Measurements from ENCODE around the gene ECM2.

DNA sequence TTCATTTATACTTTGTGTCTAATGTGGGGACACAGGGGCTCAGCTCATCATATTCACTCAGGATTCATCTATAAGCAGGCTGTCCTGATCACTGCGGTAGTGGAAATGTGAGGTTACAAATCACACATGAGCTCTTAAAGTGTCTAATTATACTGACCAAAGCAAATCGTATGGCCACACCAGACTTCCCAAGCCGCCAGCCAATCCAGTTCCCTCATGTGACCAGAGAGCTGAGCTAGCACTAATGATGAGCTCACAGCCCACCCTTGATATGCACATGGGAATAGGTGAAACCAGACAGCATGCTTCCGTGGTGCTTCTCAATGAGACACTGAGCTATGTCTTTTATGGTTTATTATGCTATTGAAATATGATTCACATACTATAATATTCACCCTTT is 17.6 kb downstream of the ECM2 start:
- TF ChIP-seq CTCF (IDR thresholded peaks at IDR 0.05; ENCODE audit: low read depth, low read length, poor library complexity, severe bottlenecking) (no peak), EZH2phosphoT487 (IDR thresholded peaks at IDR 0.05; ENCODE audit: borderline replicate concordance, low read length) (no peak)
